ENCODE measurements around the gene BLMH. TPM values are rescaled to one million over a fixed set of nuclear protein-coding genes. Genes with fewer than 3 reads are reported as not detected.
A peak's percentile ranks its signal among the peaks of the same experiment; 100 is the strongest.

The BLMH gene
- total RNA-seq, 1 donor from 2014 or later = 36.2 TPM

- Mint-ChIP-seq H3K9me3 (ENCODE audit: unreplicated experiment) (peaks cover 10% of the 10 kb centered on the region), H3K4me1 (ENCODE audit: low read depth, unreplicated experiment) (no peaks in the 10 kb centered on the region), H3K4me3 (ENCODE audit: unreplicated experiment) (peak overlapping the region; percentile 50), H3K27me3 (ENCODE audit: low read depth, unreplicated experiment) (peaks cover 76% of the 10 kb centered on the region), H3K27ac (ENCODE audit: unreplicated experiment) (no peak overlapping the region), H3K36me3 (ENCODE audit: low read depth, unreplicated experiment) (peaks cover 5% of the 10 kb centered on the region)
- H3K9ac ChIP-seq (ENCODE audit: low read length) = no peak overlapping the region
- no peaks in the 10 kb centered on the region for H3K36me3 ChIP-seq (ENCODE audit: insufficient read depth, low read length)
- H4K20me1 ChIP-seq (ENCODE audit: insufficient read depth, low read length) = no peaks in the 10 kb centered on the region
- H3K27me3 ChIP-seq (ENCODE audit: insufficient read depth, low read length) = peaks cover 68% of the 10 kb centered on the region
- no peak overlapping the region for H3K27ac ChIP-seq (ENCODE audit: low read depth, low read length)
- DNase-seq (ENCODE audit: low read depth) = peak; percentile 8
- no peak overlapping the region for H3K4me3 ChIP-seq (ENCODE audit: insufficient read depth, low read depth, low read length)
- H3K4me1 ChIP-seq (ENCODE audit: insufficient read depth, low read length) = peaks cover 14% of the 10 kb centered on the region
- FAIRE-seq = no peak
- no peaks in the 10 kb centered on the region for H3K79me2 ChIP-seq (ENCODE audit: insufficient read depth, low read length)
- H2AFZ ChIP-seq (ENCODE audit: low read depth, low read length) = peak overlapping the region; percentile 46
- TF ChIP-seq EZH2 (IDR thresholded peaks at IDR 0.05; ENCODE audit: insufficient read depth, low read length) = no peak
- TF ChIP-seq, protein P1, sequence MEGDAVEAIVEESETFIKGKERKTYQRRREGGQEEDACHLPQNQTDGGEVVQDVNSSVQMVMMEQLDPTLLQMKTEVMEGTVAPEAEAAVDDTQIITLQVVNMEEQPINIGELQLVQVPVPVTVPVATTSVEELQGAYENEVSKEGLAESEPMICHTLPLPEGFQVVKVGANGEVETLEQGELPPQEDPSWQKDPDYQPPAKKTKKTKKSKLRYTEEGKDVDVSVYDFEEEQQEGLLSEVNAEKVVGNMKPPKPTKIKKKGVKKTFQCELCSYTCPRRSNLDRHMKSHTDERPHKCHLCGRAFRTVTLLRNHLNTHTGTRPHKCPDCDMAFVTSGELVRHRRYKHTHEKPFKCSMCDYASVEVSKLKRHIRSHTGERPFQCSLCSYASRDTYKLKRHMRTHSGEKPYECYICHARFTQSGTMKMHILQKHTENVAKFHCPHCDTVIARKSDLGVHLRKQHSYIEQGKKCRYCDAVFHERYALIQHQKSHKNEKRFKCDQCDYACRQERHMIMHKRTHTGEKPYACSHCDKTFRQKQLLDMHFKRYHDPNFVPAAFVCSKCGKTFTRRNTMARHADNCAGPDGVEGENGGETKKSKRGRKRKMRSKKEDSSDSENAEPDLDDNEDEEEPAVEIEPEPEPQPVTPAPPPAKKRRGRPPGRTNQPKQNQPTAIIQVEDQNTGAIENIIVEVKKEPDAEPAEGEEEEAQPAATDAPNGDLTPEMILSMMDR (IDR thresholded peaks at IDR 0.05; ENCODE audit: insufficient read depth, low read depth, low read length) = peak; percentile 4
- peak overlapping the region; percentile 69 for H3K4me2 ChIP-seq (ENCODE audit: low read length)
- H3K9me3 ChIP-seq (ENCODE audit: insufficient read depth, low read depth, low read length) = no peaks in the 10 kb centered on the region
These were observed 55.0 kb downstream of the BLMH start for GRCh38 chr17:30236766-30237165.

DNA sequence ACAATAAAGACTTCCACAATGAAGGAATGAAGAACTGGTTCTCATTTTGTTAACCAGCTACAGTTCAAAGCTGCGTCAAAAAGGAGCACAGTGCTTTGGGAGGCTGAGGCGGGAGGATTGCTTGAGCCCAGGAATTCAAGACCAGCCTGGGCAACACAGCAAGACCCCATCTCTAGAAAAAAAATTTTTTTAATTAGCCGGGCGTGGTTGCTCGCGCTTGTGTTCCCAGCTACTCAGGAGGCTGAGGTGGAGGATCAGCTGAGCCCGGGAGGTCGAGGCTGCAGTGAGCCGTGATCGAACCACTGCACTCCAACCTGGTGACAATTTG lies 55.5 kb downstream of the BLMH start:
- H3K4me3 Mint-ChIP-seq (ENCODE audit: unreplicated experiment) = peak overlapping the region; percentile 73
- Histone ChIP-seq H2AFZ (ENCODE audit: low read depth, low read length) (peak overlapping the region; percentile 49), H3K79me2 (ENCODE audit: insufficient read depth, low read length) (no peaks in the 10 kb centered on the region), H3K9ac (ENCODE audit: low read length) (no peak overlapping the region), H3K9me3 (ENCODE audit: insufficient read depth, low read depth, low read length) (no peaks in the 10 kb centered on the region), H3K4me2 (ENCODE audit: low read length) (peak overlapping the region; percentile 82), H3K4me1 (ENCODE audit: insufficient read depth, low read length) (peaks cover 14% of the 10 kb centered on the region), H3K4me3 (ENCODE audit: insufficient read depth, low read depth, low read length) (peak overlapping the region; percentile 50), H4K20me1 (ENCODE audit: insufficient read depth, low read length) (no peaks in the 10 kb centered on the region), H3K36me3 (ENCODE audit: insufficient read depth, low read length) (no peaks in the 10 kb centered on the region), H3K27ac (ENCODE audit: low read depth, low read length) (no peak overlapping the region), H3K27me3 (ENCODE audit: insufficient read depth, low read length) (peaks cover 71% of the 10 kb centered on the region)
- TF ChIP-seq, protein P1 (IDR thresholded peaks at IDR 0.05; ENCODE audit: insufficient read depth, low read depth, low read length) = no peak
- no peak for TF ChIP-seq EZH2 (IDR thresholded peaks at IDR 0.05; ENCODE audit: insufficient read depth, low read length)
- H3K27ac Mint-ChIP-seq (ENCODE audit: unreplicated experiment) = no peak overlapping the region
- DNase-seq (ENCODE audit: low read depth) (no peak), FAIRE-seq (no peak)
- H3K27me3 Mint-ChIP-seq (ENCODE audit: low read depth, unreplicated experiment) = peaks cover 79% of the 10 kb centered on the region
- no peaks in the 10 kb centered on the region for H3K4me1 Mint-ChIP-seq (ENCODE audit: low read depth, unreplicated experiment)
- H3K9me3 Mint-ChIP-seq (ENCODE audit: unreplicated experiment) = peaks cover 10% of the 10 kb centered on the region
- peaks cover 5% of the 10 kb centered on the region for H3K36me3 Mint-ChIP-seq (ENCODE audit: low read depth, unreplicated experiment)

DNA sequence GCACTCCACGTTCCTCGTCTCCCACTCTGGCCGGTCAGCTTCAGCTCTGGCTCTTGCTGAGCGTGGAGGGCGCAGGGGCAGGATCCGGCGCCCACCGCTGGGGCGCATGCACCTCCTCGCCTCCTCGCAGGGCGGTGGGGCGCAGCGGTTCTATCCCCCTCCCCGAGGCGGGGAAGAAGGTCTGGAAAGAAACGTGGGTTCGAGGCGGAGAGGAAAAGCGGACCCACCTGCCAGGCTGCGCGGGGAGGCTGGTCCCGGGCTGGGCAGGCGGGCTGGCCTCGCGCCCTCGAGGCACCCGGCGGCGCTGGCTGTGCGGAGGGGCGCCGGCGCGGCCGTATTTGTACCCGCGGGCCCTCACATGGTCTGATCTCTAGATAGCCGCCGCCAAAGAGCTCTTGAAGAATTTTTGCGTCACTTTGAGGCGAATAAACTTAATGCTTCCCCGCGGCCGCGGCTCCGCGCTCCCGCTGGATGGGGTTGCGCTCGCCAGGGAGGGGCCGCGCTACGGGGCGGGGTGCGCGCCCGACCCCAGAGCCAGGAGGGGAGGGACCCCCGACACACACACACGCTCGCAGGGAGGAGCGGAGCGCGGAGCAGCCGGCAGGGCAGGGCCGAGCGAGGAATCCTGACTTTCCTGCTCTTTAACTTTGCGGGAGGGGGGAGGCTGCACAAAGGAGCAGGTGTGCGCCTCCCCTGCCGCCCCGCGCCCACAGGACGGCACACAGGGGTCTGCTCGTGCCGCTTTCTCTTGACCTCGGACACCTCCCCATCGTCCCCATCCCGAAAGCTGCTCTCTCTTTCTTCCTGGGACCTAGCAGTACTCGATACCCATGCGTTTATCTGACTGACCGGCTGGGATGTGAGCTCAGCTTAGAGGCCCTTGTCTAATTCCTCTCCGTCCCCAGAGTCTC lies 56.1 kb downstream of the BLMH start, which contains the start of gene SLC6A4:
TSS of gene SLC6A4 (minus strand) at position 312 of the 911 bp plus-strand sequence. CDS start 13,739 bp downstream, outside the sequence.
- Histone ChIP-seq H3K4me2 (ENCODE audit: low read length) (peak within 1 kb of the TSS; percentile 82), H3K36me3 (ENCODE audit: insufficient read depth, low read length) (no peaks in the 10 kb centered on the region), H3K9ac (ENCODE audit: low read length) (peak within 1 kb of the TSS; percentile 4), H3K79me2 (ENCODE audit: insufficient read depth, low read length) (no peaks in the 10 kb centered on the region), H3K27ac (ENCODE audit: low read depth, low read length) (no peak within 1 kb of the TSS), H3K4me3 (ENCODE audit: insufficient read depth, low read depth, low read length) (peak within 1 kb of the TSS; percentile 50), H3K9me3 (ENCODE audit: insufficient read depth, low read depth, low read length) (no peaks in the 10 kb centered on the region), H3K27me3 (ENCODE audit: insufficient read depth, low read length) (peaks cover 74% of the 10 kb centered on the region), H2AFZ (ENCODE audit: low read depth, low read length) (peak within 1 kb of the TSS; percentile 49), H4K20me1 (ENCODE audit: insufficient read depth, low read length) (no peaks in the 10 kb centered on the region), H3K4me1 (ENCODE audit: insufficient read depth, low read length) (peaks cover 14% of the 10 kb centered on the region)
- Mint-ChIP-seq H3K9me3 (ENCODE audit: unreplicated experiment) (peaks cover 7% of the 10 kb centered on the region), H3K4me1 (ENCODE audit: low read depth, unreplicated experiment) (peaks cover 3% of the 10 kb centered on the region), H3K27me3 (ENCODE audit: low read depth, unreplicated experiment) (peaks cover 80% of the 10 kb centered on the region), H3K36me3 (ENCODE audit: low read depth, unreplicated experiment) (peaks cover 5% of the 10 kb centered on the region), H3K4me3 (ENCODE audit: unreplicated experiment) (peak within 1 kb of the TSS; percentile 73), H3K27ac (ENCODE audit: unreplicated experiment) (peak within 1 kb of the TSS; percentile 56)
- TF ChIP-seq, protein P1 (IDR thresholded peaks at IDR 0.05; ENCODE audit: insufficient read depth, low read depth, low read length) = no peak
- peak; percentile 91 for TF ChIP-seq EZH2 (IDR thresholded peaks at IDR 0.05; ENCODE audit: insufficient read depth, low read length)
- FAIRE-seq (no peak), DNase-seq (ENCODE audit: low read depth) (no peak)

Measured in astrocyte (in vitro differentiated cells and primary cell).